K562 (cell line): Measurements from ENCODE around the gene CHAC1. TPM values are rescaled to one million over a fixed set of nuclear protein-coding genes. Genes with fewer than 3 reads are reported as not detected.

Source experiments
- BCOR ChIP-seq: fragments of 450-650 bp; IDR thresholded peaks from 2 replicates; pipeline ENCODE4 v1.6.1; 2016
- BRF2 ChIP-seq: IDR thresholded peaks from 3 replicates; pipeline ENCODE4 v1.6.1; 2011; ENCODE audit warnings: borderline replicate concordance, mild to moderate bottlenecking; ENCODE audit not compliant: insufficient read length, insufficient read depth
- CEBPB ChIP-seq: fragments of 450-650 bp; IDR thresholded peaks from 2 replicates; pipeline ENCODE4 v1.6.1; 2016; ENCODE audit warnings: missing genetic modification characterization, missing compliant biosample characterization
- DACH1 ChIP-seq: fragments of 450-650 bp; IDR thresholded peaks from 2 replicates; pipeline ENCODE4 v1.6.1; 2018; ENCODE audit not compliant: partially characterized antibody
- DDX20 ChIP-seq: fragments of 450-650 bp; IDR thresholded peaks from 2 replicates; pipeline ENCODE4 v1.6.1; 2016; ENCODE audit warnings: missing genetic modification characterization, low read depth, mild to moderate bottlenecking, missing compliant biosample characterization, moderate library complexity
- E2F8 ChIP-seq: fragments of 450-650 bp; IDR thresholded peaks from 2 replicates; pipeline ENCODE4 v1.7.1; 2018; ENCODE audit warnings: mild to moderate bottlenecking, low read depth; ENCODE audit not compliant: partially characterized antibody
- FOXA3 ChIP-seq, 2 experiments: fragments of 450-650 bp in 1 of 2; sonication (generic) in 1 of 2; formaldehyde crosslinking; IDR thresholded peaks in 1 of 2; conservative IDR thresholded peaks in 1 of 2; 2 replicates each; pipeline versions ENCODE4 v1.4.0 to v1.8.0; 2020 to 2022; ENCODE audit warnings: mild to moderate bottlenecking in 2 of 2, missing genetic modification reagents in 1 of 2
- GATA2 ChIP-seq: sonication (generic); formaldehyde crosslinking; IDR thresholded peaks from 2 replicates; pipeline ENCODE4 v1.4.0; 2020; ENCODE audit warnings: mild to moderate bottlenecking, missing genetic modification reagents
- HDAC1 ChIP-seq, 2 experiments: fragments of 450-650 bp; IDR thresholded peaks; 2 replicates each; pipeline ENCODE4 v1.6.1; 2016 to 2017; ENCODE audit warnings: inconsistent platforms in 1 of 2, mild to moderate bottlenecking in 1 of 2, moderate library complexity in 1 of 2
- HES1 ChIP-seq: fragments of 450-650 bp; IDR thresholded peaks from 2 replicates; pipeline ENCODE4 v1.6.1; 2016; ENCODE audit warnings: low read depth, mild to moderate bottlenecking, moderate library complexity
- MBD2 ChIP-seq: sonication (generic); IDR thresholded peaks from 2 replicates; pipeline ENCODE4 v1.6.1; 2016; ENCODE audit warnings: low read depth, borderline replicate concordance
- MECOM ChIP-seq: fragments of 250-450 bp; sonication (Bioruptor Pico); IDR thresholded peaks from 2 replicates; pipeline ENCODE4 v1.8.0; 2022; ENCODE audit warnings: inconsistent platforms
- MTF1 ChIP-seq: fragments of 250-450 bp; sonication (Bioruptor Pico); IDR thresholded peaks from 2 replicates; pipeline ENCODE4 v1.9.0; 2021; ENCODE audit warnings: moderate library complexity, mild to moderate bottlenecking, inconsistent platforms, borderline replicate concordance
- MYNN ChIP-seq, 2 experiments: sonication (generic); formaldehyde crosslinking in 1 of 2; IDR thresholded peaks; 2 replicates each; pipeline versions ENCODE4 v1.5.0 to v1.6.1; 2016 to 2020; ENCODE audit warnings: antibody characterized with exemption in 1 of 2, missing genetic modification reagents in 1 of 2
- NR2C2 ChIP-seq, 2 experiments: fragments of 200-800 bp in 1 of 2; sonication (Bioruptor generic) in 1 of 2; sonication (generic) in 1 of 2; formaldehyde crosslinking in 1 of 2; IDR thresholded peaks; 2 replicates each; pipeline versions ENCODE4 v1.6.1 to v1.8.0; 2016 to 2022; ENCODE audit warnings: mild to moderate bottlenecking in 1 of 2, missing compliant biosample characterization in 1 of 2, missing genetic modification characterization in 1 of 2, missing genetic modification reagents in 1 of 2
- RBM34 ChIP-seq: fragments of 200-400 bp; formaldehyde crosslinking; IDR thresholded peaks from 2 replicates; pipeline ENCODE4 v1.6.1; 2018; ENCODE audit warnings: low read length, borderline replicate concordance; ENCODE audit not compliant: insufficient read depth
- TSC22D4 ChIP-seq: fragments of 450-650 bp; IDR thresholded peaks from 2 replicates; pipeline ENCODE4 v1.6.1; 2016; ENCODE audit warnings: missing genetic modification characterization, missing biosample characterization, control low read depth
- VEZF1 ChIP-seq: fragments of 200-800 bp; sonication (Bioruptor generic); IDR thresholded peaks from 2 replicates; pipeline ENCODE4 v1.6.1; 2017; ENCODE audit warnings: missing genetic modification characterization, missing compliant biosample characterization
- ZNF384 ChIP-seq: IDR thresholded peaks from 2 replicates; pipeline ENCODE4 v1.6.1; 2012; ENCODE audit warnings: low read depth, low read length, improper control_type of control experiment
- polyA plus RNA-seq, 8 experiments: library from polyadenylated mRNA; depleted of rRNA in 4 of 8; stranded (reverse) in 5 of 8; unstranded in 3 of 8; fragments of >200 nt; fragmentation: Nextera tagmentation in 2 of 8; fragmentation: Illumina TruSeq in 1 of 8; extraction: Ambion mirVana in 2 of 8; extraction: Trizol in 1 of 8; gene quantifications; 2 replicates each; pipeline versions ENCODE4 v1.2.1 to v1.2.3, GENCODE V29; 2011 to 2014; ENCODE audit warnings: inconsistent platforms in 1 of 8, missing spikeins in 1 of 8
- total RNA-seq, 7 experiments: library from RNA; depleted of rRNA in 6 of 7; stranded (reverse); fragments of >200 nt in 6 of 7; fragmentation: Illumina TruSeq in 2 of 7; extraction: Trizol in 2 of 7; gene quantifications; 2 replicates each; pipeline versions ENCODE4 v1.2.1 to v1.2.3, GENCODE V29; 2011 to 2021; ENCODE audit warnings: low replicate concordance in 1 of 7

Gene CHAC1
- total and polyA plus RNA-seq, 9 of the 15 experiments (the other 6 are each of a cell fraction or from before 2014, with no cell fraction given): 0.47 to 39.0 (median 7.5) TPM

- TF ChIP-seq BRF2 (no peak), HDAC1 (IDR thresholded peaks at IDR 0.05) (peak; percentile 46 to 68; a peak in 2 of 4 replicates), MYNN (IDR thresholded peaks at IDR 0.05) (peak; percentile 52; the same call in 1 of the 2 replicates), MYNN (CRISPR knock-in tag; IDR thresholded peaks at IDR 0.05) (no peak), HES1 (0 out of 2 replicates have a peak, but pooled peaks have one; percentile 43), GATA2 (CRISPR knock-in tag) (no peak), BCOR (peak; percentile 87), TSC22D4 (tag) (no peak), ZNF384 (no peak), CEBPB (tag) (no peak), MTF1 (CRISPR knock-in tag) (no peak), RBM34 (no peak), DACH1 (no peak), VEZF1 (peak; percentile 66), DDX20 (no peak), E2F8 (no peak), FOXA3 (CRISPR knock-in tag; conservative IDR thresholded peaks at IDR 0.05 in 1 of 2, IDR thresholded peaks at IDR 0.05 in 1 of 2) (0 out of 4 replicates have a peak, but pooled peaks of 1 of the 2 experiments have one; percentile 45), MECOM (CRISPR knock-in tag) (no peak), NR2C2 (CRISPR knock-in tag; IDR thresholded peaks at IDR 0.05) (no peak), NR2C2 (tag; IDR thresholded peaks at IDR 0.05) (no peak), MBD2 (peak; percentile 45; the same call in 1 of the 2 replicates)
These were observed 22.6 kb upstream of the CHAC1 start (continued) for GRCh38 chr15:40930430-40931299.
